GM19452 (cell line): ENCODE data around the gene ADA.
"Not testable (repeated sequence)": the region's sequence is repeated elsewhere in the genome, so short reads cannot be mapped to it uniquely, and the experiment has no call there.

ENCODE experiments used
- ATAC-seq: cut with Tn5 transposase; IDR thresholded peaks from one replicate; pipeline ENCODE4 v1.9.1; 2021; ENCODE audit not compliant: unreplicated experiment

ADA gene

DNA sequence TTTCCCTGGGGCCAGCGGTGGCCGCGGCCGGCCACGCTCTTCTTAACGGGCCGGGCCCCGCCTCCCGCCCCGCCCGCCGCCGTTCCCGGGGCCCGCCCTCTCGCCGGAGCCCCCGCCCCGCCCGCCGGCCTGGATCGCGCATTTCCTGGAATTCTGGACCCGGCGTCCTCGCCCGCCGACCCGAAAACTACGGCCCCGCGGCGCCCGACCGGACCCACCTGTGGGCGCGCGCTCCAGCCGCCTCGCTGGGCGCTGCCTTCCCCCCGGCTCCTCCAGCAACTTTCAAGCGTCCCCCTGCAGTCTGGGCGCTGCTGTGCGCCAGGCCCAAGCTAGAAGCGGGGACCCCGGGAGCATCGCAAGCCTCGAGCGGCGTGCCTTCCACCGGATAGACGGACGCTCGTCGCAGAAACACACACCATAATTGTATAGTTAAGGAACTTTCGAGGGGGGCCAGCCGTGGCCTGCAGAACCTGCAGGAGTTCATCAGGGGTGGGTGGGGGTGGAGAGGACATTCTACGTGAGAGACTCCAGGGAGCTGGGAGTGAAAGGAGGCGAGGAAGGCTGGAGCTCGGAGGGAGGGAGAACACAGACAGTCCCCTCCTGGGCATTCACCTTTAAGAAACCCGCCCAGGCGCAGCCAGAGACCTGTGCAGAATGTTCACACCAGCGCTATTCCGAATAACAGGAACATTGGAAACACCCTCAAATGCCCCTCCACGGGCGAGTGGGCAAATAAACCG is at the start of gene ADA:
Gene ADA, minus strand, starts transcription at position 16 of the 740 bp plus-strand sequence. CDS start 92 bp downstream, outside the sequence.
- ATAC-seq: no peak

DNA sequence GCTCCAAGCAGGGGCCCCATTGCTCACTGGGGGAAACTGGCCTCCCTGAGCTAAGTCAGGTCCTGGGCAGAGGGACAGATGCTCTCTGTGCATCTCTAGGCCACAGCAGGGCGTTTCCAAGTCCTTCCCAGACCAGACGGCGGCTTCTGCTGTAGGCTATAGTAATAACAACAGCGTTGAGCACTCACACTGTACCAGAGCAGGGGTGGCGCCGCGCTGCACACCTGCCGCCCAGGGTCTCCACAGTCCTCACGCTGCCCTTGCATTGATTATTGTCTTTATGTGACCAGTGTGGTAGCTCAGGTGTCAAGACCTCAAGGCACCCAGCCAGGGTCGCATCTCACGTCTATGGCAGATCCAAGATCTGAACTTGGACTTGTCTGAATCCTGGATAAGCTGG is 48.8 kb upstream of the ADA start:
- ATAC-seq: no peak

DNA sequence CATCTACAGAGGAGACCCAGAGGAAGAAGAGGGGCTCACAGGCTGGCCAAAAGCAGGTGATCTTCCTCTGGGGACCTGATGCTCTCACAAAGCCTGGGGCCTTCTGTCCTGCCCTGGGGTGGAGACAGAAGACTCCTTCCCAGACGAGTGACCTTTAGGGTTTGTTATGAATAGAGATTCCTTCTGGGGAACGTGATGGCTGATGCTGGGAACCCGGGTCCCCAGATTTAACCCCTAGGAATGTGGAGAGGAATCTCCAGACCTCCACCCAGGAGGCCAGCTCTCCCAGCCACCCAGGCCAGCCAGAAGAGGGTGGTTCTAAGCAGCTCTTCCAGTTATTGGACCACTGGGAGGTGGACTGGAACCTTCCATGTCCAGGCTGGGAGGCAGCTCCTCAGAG is 46.9 kb upstream of the ADA start:
- ATAC-seq: no peak

DNA sequence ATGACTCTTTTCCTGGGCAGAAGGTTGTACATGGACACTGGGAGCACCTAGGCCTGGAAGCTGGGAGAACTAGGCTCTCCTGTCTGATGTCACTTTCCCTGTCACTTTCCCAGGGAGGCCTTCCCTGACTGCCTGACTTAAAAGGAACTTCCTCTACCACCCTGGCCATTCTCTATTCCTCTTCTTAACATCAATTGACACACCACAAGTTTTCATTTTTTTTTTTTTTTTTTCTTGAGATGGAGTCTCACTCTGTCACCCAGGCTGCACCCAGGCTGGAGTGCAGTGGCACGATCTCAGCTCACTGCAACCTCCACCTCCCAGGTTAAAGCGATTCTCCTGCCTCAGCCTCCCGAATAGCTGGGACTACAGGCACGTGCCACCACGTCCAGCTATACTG is 45.5 kb upstream of the ADA start:
- ATAC-seq: not testable (repeated sequence)

DNA sequence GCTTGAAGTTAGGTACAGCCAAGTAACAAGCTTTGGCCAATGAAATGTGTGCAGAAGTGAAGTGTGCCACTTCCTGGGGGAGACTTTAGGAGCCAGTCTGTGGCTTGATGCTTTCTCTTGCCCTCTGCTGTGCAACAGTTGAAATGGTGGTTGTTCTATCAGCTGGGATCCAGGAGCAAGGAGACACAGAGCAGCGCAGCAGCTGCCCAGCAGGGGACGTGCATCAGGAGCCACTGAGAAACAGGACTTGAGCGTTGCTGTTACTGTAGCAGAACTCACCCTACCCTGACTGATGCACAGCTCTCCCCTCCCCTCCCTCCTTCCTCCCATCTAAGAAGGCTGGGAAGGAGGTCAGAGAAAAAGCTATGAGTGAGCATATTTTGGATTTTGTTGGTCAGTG is 44.8 kb upstream of the ADA start:
- no peak for ATAC-seq

DNA sequence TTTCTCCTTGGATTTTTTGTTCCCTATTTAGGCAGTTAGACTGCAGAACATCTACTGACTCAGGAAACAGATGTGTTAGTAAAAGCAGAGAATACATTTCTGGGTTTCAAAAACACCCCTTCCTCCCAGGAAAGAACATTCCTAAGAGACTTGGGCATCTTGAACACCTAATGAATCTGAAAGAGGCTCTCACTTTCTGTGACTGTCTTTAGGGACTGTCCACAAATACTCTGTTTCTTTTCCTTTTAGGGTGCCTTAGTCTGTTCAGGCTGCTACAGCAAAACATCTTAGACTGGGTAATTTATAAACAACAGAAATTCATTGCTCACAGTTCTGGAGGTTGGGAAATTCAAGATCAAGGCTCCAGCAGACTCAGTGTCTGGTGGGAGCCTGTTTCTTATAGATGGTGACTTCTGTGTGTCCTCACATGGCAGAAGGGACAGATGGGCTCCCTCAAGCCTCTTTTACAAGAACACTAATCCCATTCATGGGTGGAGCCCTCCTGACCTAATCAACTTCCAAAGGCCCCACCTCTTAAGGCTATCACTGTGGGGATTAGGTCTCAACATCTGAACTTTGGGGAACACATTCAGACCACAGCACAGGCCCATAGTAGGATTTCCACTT is 44.3 kb upstream of the ADA start:
- no peak for ATAC-seq

DNA sequence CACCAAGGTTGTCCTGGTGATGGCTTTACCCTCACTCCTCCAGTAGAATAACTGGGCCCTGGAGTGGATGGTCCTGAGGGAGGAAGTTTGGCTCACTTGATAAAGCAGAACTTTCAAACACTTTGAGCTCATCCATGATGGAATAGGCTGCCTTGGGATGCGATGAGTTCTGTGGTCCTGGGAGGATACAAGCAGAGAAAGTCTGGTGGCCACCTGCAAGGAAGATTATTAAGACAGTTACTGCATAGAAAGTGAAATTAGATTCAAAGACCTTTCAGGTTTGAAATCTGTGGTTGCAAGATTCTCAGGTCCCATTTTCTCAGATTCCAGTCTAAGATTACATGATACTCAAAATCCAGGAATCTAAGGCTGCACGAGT is 43.8 kb upstream of the ADA start:
- ATAC-seq: no peak

DNA sequence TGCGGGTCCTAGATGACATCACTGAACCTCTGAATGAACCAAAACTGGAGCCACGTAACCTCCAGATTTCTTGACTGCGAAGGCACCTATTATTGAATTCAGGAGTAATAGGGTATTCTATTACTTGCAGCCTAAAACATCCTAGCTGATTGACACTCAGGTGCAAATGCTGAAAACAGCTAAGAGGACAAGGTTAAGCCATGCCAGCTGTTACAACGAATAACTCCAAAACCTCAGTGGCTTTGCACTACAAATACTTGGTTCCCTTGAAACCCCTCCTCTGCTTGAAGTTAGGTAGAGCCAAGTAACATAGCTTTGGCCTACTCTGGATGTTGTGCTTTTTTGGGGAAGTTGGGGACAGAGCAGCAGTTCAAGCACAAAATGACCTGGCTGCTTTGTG is 42.7 kb upstream of the ADA start:
- no peak for ATAC-seq

DNA sequence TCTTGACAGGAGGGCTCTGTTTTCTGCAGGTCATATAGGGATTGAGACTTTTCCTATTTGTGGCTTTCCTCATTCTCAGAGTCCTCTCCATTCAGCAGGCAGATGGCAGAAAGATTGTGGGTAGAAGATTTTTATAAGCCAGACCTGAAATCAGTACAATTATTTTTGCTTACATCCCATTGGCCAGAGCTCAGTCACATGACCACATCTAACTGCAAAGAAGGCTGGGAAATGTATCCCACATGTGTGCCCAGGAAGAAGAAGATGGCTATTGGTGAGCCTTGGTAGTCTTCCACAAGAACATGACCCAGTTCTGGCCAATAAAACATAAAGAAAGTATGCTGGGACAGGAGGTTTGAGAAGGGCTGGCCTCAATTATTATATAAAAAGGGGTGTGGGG is 42.1 kb upstream of the ADA start:
- no peak for ATAC-seq

DNA sequence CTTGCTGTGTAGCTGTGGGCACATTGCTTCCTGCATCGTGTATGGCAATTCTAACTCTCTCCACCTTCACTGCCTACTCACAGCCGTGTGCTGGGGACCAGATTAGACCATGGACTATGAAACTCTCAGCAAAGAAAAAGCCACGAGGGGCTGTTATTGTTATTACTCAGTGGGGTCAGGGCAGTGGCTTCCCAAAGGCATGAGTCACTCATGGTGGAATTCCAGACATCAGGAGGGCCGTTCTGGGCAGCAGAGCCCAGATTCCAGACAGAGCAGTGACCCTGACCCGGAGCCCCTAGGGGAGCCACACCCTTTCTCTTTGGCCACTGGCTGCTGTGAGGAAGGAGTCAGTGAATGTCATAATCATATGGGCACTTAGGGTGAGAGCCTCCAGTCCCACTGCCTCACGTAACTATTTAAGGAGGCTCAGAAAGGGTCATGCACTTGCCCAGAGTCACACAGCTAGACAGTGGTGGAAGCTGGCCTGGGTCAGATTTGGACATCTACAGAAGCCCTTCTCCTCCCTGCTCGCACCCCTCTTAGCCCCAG is 41.5 kb upstream of the ADA start:
- no peak for ATAC-seq

DNA sequence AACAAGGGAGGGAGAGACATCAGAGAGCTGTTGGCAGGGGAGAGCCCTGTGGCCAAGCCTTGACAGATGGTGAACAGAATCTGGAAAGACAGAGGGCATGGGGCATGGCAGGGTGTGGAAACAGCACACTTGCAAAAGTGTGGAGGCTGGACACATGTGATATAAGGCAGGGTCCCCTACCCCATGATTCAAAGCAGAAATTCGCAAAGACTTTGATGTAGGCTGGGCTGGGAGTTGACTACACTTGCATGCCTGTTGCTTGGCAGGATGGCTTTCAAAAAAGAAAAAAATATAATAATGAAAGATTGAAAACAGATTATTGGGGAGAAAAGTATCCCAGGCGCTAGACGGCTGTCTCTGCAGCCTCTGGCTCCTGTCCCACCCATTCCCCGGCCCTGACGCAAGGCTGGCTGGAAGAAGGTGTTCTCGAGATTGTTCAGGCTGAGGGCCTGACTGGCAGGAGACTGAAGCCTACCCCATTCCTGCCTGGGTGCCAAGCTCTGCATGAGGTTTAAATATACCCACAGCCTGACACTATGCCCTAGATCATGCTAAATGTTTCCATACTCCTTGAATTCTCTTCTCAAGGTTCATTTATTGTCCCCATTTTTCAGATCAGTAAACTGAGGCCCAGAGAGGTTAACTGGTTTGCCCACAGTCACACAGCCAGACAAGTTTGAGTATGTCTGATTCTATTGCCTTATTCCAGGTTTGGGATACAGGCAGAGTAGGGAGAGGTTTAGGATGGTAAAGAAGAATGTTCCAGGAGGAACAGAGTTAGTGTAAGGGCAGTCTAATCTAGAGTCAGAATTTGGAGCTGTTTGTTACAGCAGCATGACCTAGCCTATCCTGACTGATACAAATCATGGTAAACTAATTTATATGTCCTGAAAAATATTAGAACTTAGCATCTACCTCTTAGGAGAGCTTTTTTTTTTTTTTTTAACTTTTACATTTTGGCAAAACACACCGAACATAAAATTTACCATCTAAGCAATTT is 40.2 kb upstream of the ADA start:
- no peak for ATAC-seq

DNA sequence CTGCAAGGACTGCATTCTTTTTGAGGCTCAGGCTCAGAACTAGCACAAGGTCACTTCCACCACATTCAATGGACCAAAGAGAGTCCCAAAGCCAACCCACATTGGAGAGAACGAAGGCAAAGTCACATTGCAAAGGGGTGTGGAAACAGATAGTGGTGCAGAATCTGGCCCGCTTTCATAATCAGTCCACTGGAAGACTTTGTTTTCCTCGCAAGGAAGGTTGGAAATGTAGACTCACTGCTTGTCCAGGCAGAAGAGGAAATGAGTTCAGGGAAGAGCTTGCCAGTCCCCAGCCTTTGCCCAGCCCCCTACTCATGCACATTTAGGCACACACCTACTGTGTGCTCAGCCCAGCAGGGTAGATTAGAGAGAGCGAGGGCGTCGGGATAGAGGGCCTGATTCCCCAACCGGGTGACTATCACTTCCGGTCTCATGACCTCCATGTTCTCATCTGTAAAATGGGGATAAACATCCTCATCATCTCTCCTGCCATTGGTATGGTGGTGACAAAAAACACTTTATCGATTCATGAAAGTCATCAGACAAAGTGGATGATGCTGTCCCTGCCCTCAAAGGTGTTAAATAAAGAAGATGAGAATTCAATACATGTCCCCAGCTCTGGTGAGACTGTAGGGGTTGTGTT is 39.4 kb upstream of the ADA start:
- no peak for ATAC-seq

DNA sequence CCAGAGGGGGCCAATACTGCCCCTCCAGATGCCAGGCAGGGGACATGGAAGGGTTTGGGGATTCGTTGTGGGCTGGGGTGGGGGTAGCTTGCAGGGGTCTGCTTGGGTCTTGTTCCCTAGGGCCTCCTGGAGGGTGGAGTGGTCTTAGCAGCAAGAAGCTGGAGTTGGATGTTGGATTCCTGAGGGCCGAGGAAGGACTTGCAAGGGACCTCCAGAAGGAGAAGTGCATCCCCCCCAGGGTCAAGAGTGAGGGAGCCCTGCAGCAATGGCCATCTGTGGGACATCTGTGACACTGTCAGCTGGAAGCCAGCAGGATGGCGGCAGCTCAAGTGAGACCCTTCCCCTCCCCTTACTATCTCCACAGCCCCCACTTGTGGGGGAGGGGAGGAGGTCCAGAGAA is 38.3 kb upstream of the ADA start:
- no peak for ATAC-seq

DNA sequence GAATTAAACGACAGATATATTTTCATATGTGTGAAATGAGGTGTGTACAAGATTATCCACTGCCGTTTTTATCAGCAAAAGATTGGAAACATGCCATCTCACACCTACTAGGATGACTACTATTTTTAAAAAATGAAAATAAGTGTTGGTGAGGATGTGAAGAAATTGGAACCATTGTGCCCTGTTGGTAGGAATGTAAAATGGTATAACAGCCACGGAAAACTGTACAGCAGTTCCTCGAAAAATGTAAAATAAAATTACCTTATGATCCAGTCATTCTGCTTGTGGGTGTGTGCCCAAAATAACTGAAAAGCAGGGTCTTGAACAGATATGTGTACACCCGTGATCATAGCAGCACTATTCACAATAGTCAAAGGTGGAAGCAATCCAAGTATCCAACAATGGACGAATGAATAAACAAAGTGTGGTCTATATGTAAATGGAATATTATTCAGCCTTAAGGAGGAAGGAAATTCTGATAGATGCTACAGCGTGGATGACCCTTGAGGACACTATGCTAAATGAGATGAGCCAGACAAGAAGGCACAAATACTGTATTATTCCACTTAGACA is 36.6 kb upstream of the ADA start:
- no peak for ATAC-seq

DNA sequence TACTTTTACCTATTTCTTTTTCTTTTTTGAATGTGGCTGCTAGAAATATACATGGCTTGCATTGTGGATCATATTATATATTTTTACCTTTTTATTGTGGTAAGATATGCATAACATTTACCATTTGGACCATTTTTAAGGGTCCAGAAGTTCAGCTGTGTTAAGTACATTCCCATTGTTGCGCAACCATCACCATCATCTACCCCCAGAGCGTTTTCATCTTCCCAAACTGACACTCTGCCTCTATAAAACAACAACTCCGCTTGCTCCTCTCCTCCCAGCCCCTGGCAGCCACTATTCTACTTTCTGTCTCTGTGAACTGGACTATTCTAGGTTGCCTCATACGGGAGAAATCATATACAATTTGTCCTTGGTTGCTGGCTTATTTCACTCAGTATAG is 35.4 kb upstream of the ADA start:
- no peak for ATAC-seq

DNA sequence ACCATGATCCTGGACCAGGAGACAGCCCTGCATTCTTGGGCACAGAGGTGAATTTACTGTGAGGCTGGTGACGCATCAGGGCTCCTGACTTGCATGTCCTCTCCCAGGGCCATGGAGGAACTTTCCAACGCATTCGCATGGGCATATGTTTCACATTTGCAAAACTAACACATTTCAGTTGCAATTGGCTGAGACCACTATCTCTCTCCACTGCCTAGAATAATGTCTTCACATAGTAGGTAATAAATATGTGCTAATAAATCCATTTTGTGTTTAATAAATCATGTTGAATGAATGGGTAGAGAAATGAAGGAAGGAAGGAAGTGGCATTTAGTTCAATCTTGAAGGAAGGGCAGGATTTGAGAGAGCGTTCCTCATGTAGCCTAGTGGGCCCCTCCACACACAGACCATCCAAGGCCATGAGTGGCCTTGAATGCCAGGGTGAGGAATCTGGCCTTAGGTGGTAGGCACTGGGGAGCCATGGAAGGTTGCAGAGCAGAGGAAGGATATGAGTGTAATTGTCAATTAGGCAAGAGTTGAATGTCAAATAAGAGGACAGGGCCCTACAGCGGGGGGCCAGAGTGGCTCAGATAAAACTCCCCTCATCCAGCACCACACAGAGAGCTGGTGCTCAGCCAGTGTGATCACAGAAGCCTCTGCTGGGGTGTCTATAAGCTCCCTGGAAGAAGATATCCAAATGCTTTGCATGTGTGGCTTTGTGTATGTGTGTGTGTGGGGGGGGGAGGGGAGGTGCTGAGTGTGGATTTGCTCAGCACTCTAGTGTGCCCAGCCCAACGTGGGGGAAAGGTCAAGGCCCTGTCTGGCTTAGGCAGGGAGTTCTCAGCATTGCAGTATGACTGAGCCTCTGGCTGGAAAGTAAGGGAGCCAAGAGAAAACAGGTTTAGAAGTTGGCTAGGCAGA is 32.8 kb upstream of the ADA start:
- ATAC-seq: no peak

DNA sequence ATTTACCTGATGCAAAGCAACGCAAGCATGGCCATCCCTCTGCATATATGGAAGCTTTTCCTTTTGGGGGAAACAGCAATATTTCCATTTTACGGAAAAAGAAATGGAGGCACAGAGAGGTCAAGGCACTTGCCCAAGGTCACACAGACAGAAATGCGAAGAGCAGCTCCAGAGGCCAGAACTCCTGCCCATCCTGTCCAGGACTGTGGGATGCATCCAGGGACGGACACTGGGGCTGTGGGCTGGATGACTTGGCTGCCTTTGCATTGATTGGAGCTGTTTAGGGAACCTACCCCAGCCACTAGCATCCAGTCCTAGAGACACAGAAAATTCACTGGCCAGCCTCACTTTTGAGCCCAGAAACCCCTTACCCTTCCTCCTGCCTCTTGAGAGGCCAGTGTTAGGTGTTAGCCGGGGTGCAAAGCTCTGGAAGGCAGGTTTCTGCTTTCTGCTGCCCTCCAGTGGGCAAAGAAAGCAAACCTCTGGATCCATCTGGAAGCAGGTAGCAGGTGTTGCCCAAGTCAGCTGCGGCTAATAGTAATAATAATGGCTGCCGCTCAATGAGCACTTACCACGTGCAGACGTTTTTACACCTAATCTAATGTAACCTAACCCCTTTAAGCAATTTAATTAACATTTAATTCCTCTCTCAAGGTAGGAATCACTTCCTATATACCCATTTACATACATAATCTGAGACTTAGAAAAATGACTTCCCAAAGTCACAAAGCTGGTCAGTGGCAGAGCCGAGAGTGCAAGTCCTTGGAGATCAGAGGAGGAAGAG is 32.0 kb upstream of the ADA start:
- ATAC-seq: no peak

DNA sequence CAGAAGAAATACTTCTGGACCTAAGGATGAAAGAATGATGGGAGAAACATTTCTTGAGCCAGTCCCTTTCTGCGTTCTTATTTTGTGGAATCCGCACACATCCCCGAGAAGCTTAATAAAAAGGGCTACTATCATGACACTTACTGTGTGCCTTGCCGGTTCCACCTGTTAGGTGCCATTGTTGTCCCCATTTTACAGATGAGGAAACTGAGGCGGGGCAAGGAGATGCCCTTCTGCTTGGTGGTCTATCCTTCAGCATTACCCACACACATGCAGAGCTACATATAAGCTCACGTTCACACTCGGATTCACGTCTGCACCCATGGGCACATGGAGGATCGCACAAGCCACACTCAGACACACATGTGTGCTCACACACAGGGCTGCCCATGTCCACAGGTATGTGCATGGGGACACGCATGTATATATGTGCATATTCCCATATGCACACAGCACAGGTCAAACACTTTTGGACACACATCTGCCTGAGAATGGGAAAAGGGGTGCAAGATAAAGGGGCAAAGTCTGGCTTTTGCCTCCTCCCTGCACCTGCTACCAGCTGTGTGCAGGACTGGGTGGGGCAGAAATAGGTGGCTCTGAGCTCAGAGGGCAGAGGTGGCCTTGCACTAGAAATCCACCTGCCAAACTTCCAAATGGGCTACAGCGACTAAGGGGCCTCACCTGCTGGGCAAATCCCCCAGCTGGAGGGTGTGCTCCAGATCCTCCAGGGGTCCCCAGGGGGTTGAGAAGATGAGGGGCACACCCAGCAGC is 30.5 kb upstream of the ADA start:
- ATAC-seq: no peak
